MCF 10A (cell line): ENCODE data around the gene ZHX3. TPM values are rescaled to one million over a fixed set of nuclear protein-coding genes. Genes with fewer than 3 reads are reported as not detected.

Experiments
- BruUV-seq: library from RNA; stranded (reverse); fragments of 400-500 nt; replicated peaks from 2 replicates; lab custom pipeline; 2021; lab: Mats Ljungman, UMichigan
- CTCF ChIA-PET: fragments of 300-600 bp; sonication (Branson Sonifier 250); formaldehyde crosslinking; extraction: SDS; loops from one replicate; lab custom pipeline; 2021; ENCODE audit warnings: antibody characterized with exemption, inconsistent platforms; lab: Yijun Ruan, JAX
- POLR2A ChIA-PET: fragments of 300-600, 350-650 bp; sonication (Branson Sonifier 250); formaldehyde crosslinking; extraction: SDS; loops from one replicate; lab custom pipeline; 2020; ENCODE audit warnings: antibody characterized with exemption, inconsistent platforms; lab: Yijun Ruan, JAX
- DNase-seq: peaks from one replicate; pipeline ENCODE4 v3.0.0-alpha.2; 2018; ENCODE audit not compliant: unreplicated experiment
- H3K27ac Mint-ChIP-seq: one replicate; pipeline ENCODE4 v1.8.0; 2022; ENCODE audit warnings: mild to moderate bottlenecking, low read depth, mixed read lengths; ENCODE audit not compliant: unreplicated experiment
- H3K27me3 Mint-ChIP-seq: one replicate; pipeline ENCODE4 v1.8.0; 2022; ENCODE audit warnings: mixed read lengths; ENCODE audit not compliant: insufficient read depth, unreplicated experiment
- H3K36me3 Mint-ChIP-seq: one replicate; pipeline ENCODE4 v1.8.0; 2022; ENCODE audit warnings: mild to moderate bottlenecking, moderate library complexity, mixed read lengths; ENCODE audit not compliant: insufficient read depth, unreplicated experiment
- H3K4me1 Mint-ChIP-seq: one replicate; pipeline ENCODE4 v1.8.0; 2022; ENCODE audit warnings: mixed read lengths; ENCODE audit not compliant: insufficient read depth, unreplicated experiment
- H3K4me3 Mint-ChIP-seq: one replicate; pipeline ENCODE4 v1.8.0; 2022; ENCODE audit warnings: mild to moderate bottlenecking, moderate library complexity, mixed read lengths; ENCODE audit not compliant: unreplicated experiment
- H3K9me3 Mint-ChIP-seq: one replicate; pipeline ENCODE4 v1.8.0; 2022; ENCODE audit warnings: mixed read lengths; ENCODE audit not compliant: unreplicated experiment
- intact Hi-C: fragments of 100-400 bp; cut with micrococcal nuclease; formaldehyde crosslinking; loops from 2 replicates; pipeline ENCODE4 v1.14.1; 2022
- total RNA-seq: library from RNA; stranded (reverse); gene quantifications from 2 replicates; pipeline ENCODE4 v1.2.3, GENCODE V29; 2022
- TF ChIP-seq, protein P1 (sequence below): fragments of 200-600 bp; IDR thresholded peaks from one replicate; pipeline ENCODE4 v1.8.0; 2022; ENCODE audit warnings: antibody characterized with exemption, mild to moderate bottlenecking; ENCODE audit not compliant: unreplicated experiment

ZHX3 gene
- total RNA-seq, 1 experiment from 2014 or later = 34.1 TPM

DNA sequence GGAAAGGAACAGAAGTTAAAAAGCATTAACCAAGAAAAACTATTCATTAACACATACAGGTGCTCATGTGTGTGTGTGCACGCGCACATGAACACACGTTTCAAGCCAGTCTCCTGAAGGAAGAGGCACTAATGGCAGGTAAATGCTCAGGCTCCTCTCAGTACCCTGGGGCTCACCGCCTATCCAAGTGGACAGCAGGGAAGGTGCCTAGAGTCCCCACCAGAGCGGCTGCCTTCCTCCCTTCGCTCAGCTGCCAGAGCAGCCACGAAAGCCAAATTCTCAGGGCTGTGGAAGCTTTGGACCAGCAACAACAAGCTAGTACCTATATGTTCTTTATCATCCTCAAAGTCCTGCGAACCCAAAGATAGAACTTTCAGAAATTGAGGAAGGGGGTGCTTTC lies 137.6 kb downstream of the ZHX3 start:
- no TSS peak for BruUV-seq
- Mint-ChIP-seq H3K4me1 (peaks cover 23% of the 10 kb centered on the region), H3K36me3 (peaks cover 15% of the 10 kb centered on the region), H3K27ac (peak overlapping the region; percentile 35), H3K27me3 (no peaks in the 10 kb centered on the region), H3K4me3 (no peak overlapping the region), H3K9me3 (no peaks in the 10 kb centered on the region)
- TF ChIP-seq, protein P1, sequence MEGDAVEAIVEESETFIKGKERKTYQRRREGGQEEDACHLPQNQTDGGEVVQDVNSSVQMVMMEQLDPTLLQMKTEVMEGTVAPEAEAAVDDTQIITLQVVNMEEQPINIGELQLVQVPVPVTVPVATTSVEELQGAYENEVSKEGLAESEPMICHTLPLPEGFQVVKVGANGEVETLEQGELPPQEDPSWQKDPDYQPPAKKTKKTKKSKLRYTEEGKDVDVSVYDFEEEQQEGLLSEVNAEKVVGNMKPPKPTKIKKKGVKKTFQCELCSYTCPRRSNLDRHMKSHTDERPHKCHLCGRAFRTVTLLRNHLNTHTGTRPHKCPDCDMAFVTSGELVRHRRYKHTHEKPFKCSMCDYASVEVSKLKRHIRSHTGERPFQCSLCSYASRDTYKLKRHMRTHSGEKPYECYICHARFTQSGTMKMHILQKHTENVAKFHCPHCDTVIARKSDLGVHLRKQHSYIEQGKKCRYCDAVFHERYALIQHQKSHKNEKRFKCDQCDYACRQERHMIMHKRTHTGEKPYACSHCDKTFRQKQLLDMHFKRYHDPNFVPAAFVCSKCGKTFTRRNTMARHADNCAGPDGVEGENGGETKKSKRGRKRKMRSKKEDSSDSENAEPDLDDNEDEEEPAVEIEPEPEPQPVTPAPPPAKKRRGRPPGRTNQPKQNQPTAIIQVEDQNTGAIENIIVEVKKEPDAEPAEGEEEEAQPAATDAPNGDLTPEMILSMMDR = no peak
- DNase-seq = no peak
- intact Hi-C loops = no loop called here
- ChIA-PET CTCF (interaction anchor here (0.7 to 2.5 kb wide), 3 partner anchors 53 to 211 kb away, joined by 3 to 9 read pairs (median 7); no protein-coding TSS in a partner anchor), POLR2A (interaction anchor here (0.8 to 0.9 kb wide), 2 partner anchors 50 to 54 kb away, joined by 3 read pairs; no protein-coding TSS in a partner anchor)

DNA sequence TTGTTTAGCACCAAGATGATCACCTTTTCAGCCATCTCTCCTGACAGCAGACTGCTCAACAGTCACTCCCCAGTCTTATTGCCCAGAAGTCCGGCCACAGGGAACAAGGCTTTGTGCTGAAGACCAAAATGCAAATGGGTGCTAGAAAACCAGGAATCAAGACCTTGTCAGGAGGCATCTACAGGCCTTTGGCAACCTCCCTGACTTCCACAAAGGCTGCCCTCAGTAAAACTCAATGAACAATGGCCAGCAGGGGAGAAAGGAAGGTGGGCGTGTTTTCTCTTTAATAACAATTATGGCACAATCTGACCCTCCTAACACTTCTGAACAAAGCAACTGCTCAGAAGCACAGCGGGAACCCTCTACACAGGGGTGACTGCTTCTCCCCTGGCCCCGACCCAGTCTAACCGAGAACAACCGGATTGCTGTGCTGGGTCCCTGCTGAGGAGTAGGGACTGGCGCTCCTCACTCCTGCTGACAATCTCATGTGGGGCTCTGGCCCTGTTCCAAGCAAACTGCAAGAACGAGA lies 138.6 kb downstream of the ZHX3 start:
- intact Hi-C loops = no loop called here
- Mint-ChIP-seq H3K4me1 (peaks cover 23% of the 10 kb centered on the region), H3K4me3 (no peak overlapping the region), H3K27me3 (no peaks in the 10 kb centered on the region), H3K36me3 (peaks cover 21% of the 10 kb centered on the region), H3K9me3 (no peaks in the 10 kb centered on the region), H3K27ac (peak overlapping the region; percentile 35)
- ChIA-PET CTCF (interaction anchor here (0.8 kb wide), 1 partner anchor 53 kb away, joined by 3 read pairs; no protein-coding TSS in a partner anchor), POLR2A (no interaction called here)
- TF ChIP-seq, protein P1 = no peak
- BruUV-seq = no TSS peak
- DNase-seq = no peak

DNA sequence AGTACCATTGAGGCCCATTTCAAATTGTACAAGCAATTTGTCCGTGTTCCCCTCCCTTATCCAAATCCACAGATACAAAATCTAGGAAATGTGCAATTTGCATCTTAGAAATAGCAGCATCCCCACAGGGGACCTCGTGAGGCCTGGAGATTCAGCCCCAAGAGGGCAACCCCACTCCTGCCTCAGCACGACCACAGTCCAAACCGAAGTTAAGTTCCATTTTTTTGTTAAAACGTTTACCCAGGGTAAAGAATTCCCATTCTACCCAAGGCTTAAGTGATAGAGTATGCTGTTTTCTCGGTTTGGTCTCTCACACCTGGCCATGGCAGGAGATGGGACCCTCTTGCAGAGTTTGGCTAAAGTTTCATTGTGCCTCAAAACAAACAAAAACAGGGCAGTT lies 139.0 kb downstream of the ZHX3 start:
- CTCF ChIA-PET = interaction anchor here (9.8 to 16.9 kb wide), 2 partner anchors 53 to 160 kb away, joined by 154 to 314 read pairs; partner anchors contain the start of gene LPIN3
- intact Hi-C loops = no loop called here
- TF ChIP-seq, protein P1 = no peak
- POLR2A ChIA-PET = interaction anchor here (1.1 to 2.6 kb wide), 5 partner anchors 41 to 162 kb away, joined by 3 to 26 read pairs (median 7); partner anchors contain the start of genes LPIN3 and PLCG1
- peaks cover 23% of the 10 kb centered on the region for H3K4me1 Mint-ChIP-seq
- BruUV-seq = no TSS peak
- no peaks in the 10 kb centered on the region for H3K9me3 Mint-ChIP-seq
- no peak overlapping the region for H3K4me3 Mint-ChIP-seq
- H3K27me3 Mint-ChIP-seq = no peaks in the 10 kb centered on the region
- DNase-seq = no peak
- peaks cover 26% of the 10 kb centered on the region for H3K36me3 Mint-ChIP-seq
- peak overlapping the region; percentile 82 for H3K27ac Mint-ChIP-seq

DNA sequence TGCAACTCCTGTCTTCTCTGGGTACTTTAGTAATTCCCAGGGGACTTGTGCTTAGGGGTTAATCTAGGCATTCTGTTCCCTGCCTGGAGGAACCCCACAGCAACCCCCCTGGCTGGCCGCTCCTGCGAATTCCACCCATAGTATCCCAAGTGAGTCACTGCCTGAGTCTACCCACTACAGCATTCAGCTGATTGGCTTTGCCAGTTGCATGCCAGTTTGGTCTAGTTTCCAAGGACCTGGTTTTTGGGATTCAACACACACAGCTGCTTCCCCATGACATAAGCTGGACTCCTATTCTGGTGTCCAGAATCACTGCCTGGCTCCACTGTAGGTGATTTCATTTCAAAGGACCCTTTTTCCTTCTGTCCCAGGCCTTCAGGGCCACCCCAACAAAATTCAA lies 139.9 kb downstream of the ZHX3 start:
- POLR2A ChIA-PET = interaction anchor here (0.8 to 2.6 kb wide), 12 partner anchors 23 to 172 kb away, joined by 3 to 26 read pairs (median 3); partner anchors contain the start of genes LPIN3 and PLCG1
- CTCF ChIA-PET = interaction anchor here (0.6 to 16.9 kb wide), 5 partner anchors 23 to 168 kb away, joined by 3 to 314 read pairs (median 3); partner anchors contain the start of gene LPIN3
- BruUV-seq = no TSS peak
- peak; percentile 80 for DNase-seq
- TF ChIP-seq, protein P1 = no peak
- Mint-ChIP-seq H3K4me1 (peaks cover 22% of the 10 kb centered on the region), H3K27ac (peak overlapping the region; percentile 82), H3K4me3 (no peak overlapping the region), H3K9me3 (no peaks in the 10 kb centered on the region), H3K27me3 (no peaks in the 10 kb centered on the region), H3K36me3 (peaks cover 35% of the 10 kb centered on the region)
- intact Hi-C loops = loop anchor here (1.0 kb wide), 1 partner anchor 55 kb away; no protein-coding TSS in a partner anchor
